Activated CD4-positive, alpha-beta T cell treated with anti-CD3 and anti-CD28 coated beads, Interleukin-2, amount 50 U/mL, for 24 hours (primary cell): ENCODE results near the gene SHB.
A peak's percentile ranks its signal among the peaks of the same experiment; 100 is the strongest.

ENCODE experiments used
- DNase-seq, 2 donors: peaks; one replicate each; pipeline ENCODE4 v3.0.0-alpha.2; 2020; ENCODE audit warnings: low read depth in 1 of 2, low spot score in 1 of 2

SHB gene

GRCh38 chr9:38088006-38088925 is 19.2 kb upstream of the SHB start:
- peak; percentile 58 to 59 for DNase-seq

GRCh38 chr9:38086496-38086895 is 17.5 kb upstream of the SHB start:
- DNase-seq = no peak

GRCh38 chr9:38085308-38085707 is 16.3 kb upstream of the SHB start:
- DNase-seq = no peak

GRCh38 chr9:38084556-38084880 is 15.5 kb upstream of the SHB start:
- no peak for DNase-seq

- DNase-seq = no peak
These were observed 15.0 kb upstream of the SHB start for GRCh38 chr9:38083858-38084555.

GRCh38 chr9:38082446-38083287 is 13.6 kb upstream of the SHB start:
- no peak for DNase-seq

- no peak for DNase-seq
These were observed 12.5 kb upstream of the SHB start for GRCh38 chr9:38081356-38082108.

GRCh38 chr9:38079461-38080031 is 10.5 kb upstream of the SHB start:
- DNase-seq = no peak

GRCh38 chr9:38075272-38075671 is 6.2 kb upstream of the SHB start:
- no peak for DNase-seq

GRCh38 chr9:38074441-38074961 is 5.5 kb upstream of the SHB start:
- no peak for DNase-seq

GRCh38 chr9:38073882-38074281 is 4.9 kb upstream of the SHB start:
- no peak for DNase-seq

- no peak for DNase-seq
These were observed 2.6 kb upstream of the SHB start for GRCh38 chr9:38071470-38072134.

GRCh38 chr9:38067859-38068681 is 957 bp downstream of the SHB start:
- DNase-seq = no peak

- DNase-seq = peak in 1 of 2 donors; percentile 3
These were observed 1.8 kb downstream of the SHB start for GRCh38 chr9:38066914-38067858.

GRCh38 chr9:38066197-38066913 is 2.7 kb downstream of the SHB start:
- no peak for DNase-seq

GRCh38 chr9:38065369-38066075 is 3.5 kb downstream of the SHB start:
- DNase-seq = no peak
